Testis (tissue), 3 donors: ENCODE results near the gene ANKRD27. TPM values are rescaled to one million over a fixed set of nuclear protein-coding genes. Genes with fewer than 3 reads are reported as not detected.
"Not testable (repeated sequence)": the region's sequence is repeated elsewhere in the genome, so short reads cannot be mapped to it uniquely, and the experiment has no call there.

ENCODE experiments used
- DNase-seq: peaks from one replicate; pipeline ENCODE4 v3.0.0-alpha.2; 2019
- H3K27ac ChIP-seq, 2 donors: fragments of 200-600 bp; sonication (generic); one replicate each; pipeline ENCODE4 v1.5.1; 2019
- H3K27me3 ChIP-seq: fragments of 200-600 bp; sonication (generic); one replicate; pipeline ENCODE4 v1.5.1; 2019
- H3K36me3 ChIP-seq: fragments of 200-600 bp; sonication (generic); one replicate; pipeline ENCODE4 v1.5.1; 2017; ENCODE audit warnings: low read depth; ENCODE audit errors: missing control alignments
- H3K4me1 ChIP-seq: fragments of 200-600 bp; sonication (generic); one replicate; pipeline ENCODE4 v1.5.1; 2019
- H3K4me3 ChIP-seq, 2 donors: fragments of 200-600 bp; sonication (generic); one replicate each; pipeline ENCODE4 v1.5.1; 2017 to 2019
- H3K9me3 ChIP-seq: fragments of 200-600 bp; sonication (generic); one replicate; pipeline ENCODE4 v1.5.1; 2017
- CTCF ChIP-seq, 3 experiments: fragments of 450-650 bp in 2 of 3; fragments of 200-600 bp in 1 of 3; sonication (generic) in 1 of 3; IDR thresholded peaks; one replicate each; pipeline ENCODE4 v1.5.1; 2016 to 2019; ENCODE audit warnings: antibody characterized with exemption in 3 of 3, mild to moderate bottlenecking in 2 of 3, moderate library complexity in 1 of 3
- POLR2A ChIP-seq: fragments of 450-650 bp; IDR thresholded peaks from one replicate; pipeline ENCODE4 v1.6.1; 2017; ENCODE audit warnings: antibody characterized with exemption, mild to moderate bottlenecking, moderate library complexity
- WGBS, 2 donors: methylation state at CpG; one replicate each; pipeline ENCODE4 v1.1.5; 2018; 5-methylcytosine and 5-hydroxymethylcytosine counted together
- intact Hi-C: fragments of 100-400 bp; cut with DNase I; formaldehyde crosslinking; loops from one replicate; pipeline ENCODE4 v1.15.1; 2023; ENCODE audit warnings: low total_unique reads
- polyA plus RNA-seq: library from polyadenylated mRNA; stranded (reverse); fragments of 350-450 nt; fragmentation: Illumina TruSeq; extraction: RNeasy Lipid Tissue Mini Kit (QIAGEN cat#74804); gene quantifications from one replicate; pipeline ENCODE4 v1.2.3, GENCODE V29; 2014; ENCODE audit warnings: low read depth, low replicate concordance; ENCODE audit not compliant: insufficient read depth
- total RNA-seq, 2 donors: library from RNA; depleted of rRNA; stranded (reverse); fragments of >200 nt; gene quantifications; one replicate each; pipeline ENCODE4 v1.2.3, GENCODE V29; 2016

ANKRD27 gene
- total and polyA plus RNA-seq, 3 donors from 2014 or later: 34.6 to 54.4 (median 45.8) TPM

GRCh38 chr19:32599258-32599657 is 75.7 kb downstream of the ANKRD27 start:
- TF ChIP-seq POLR2A: no peak
- no peak for TF ChIP-seq CTCF (IDR thresholded peaks at IDR 0.05)
- no peak overlapping the region for H3K4me3 ChIP-seq
- H3K4me1 ChIP-seq: no peaks in the 10 kb centered on the region
- H3K9me3 ChIP-seq: no peaks in the 10 kb centered on the region
- no peak for DNase-seq
- no peaks in the 10 kb centered on the region for H3K36me3 ChIP-seq
- 91 to 93% methylated on average over 6 of the region's 6 CpGs for WGBS, 2 donors
- no peaks in the 10 kb centered on the region for H3K27me3 ChIP-seq
- intact Hi-C loops: no loop called here
- no peak overlapping the region for H3K27ac ChIP-seq

- DNase-seq: no peak
- Histone ChIP-seq H3K27ac (no peak overlapping the region), H3K27me3 (no peaks in the 10 kb centered on the region), H3K4me1 (no peaks in the 10 kb centered on the region), H3K9me3 (no peaks in the 10 kb centered on the region), H3K4me3 (no peak overlapping the region), H3K36me3 (no peaks in the 10 kb centered on the region)
- no peak for TF ChIP-seq CTCF (IDR thresholded peaks at IDR 0.05)
- TF ChIP-seq POLR2A: no peak
- intact Hi-C loops: no loop called here
- 90 to 95% methylated on average over 11 of the region's 11 CpGs for WGBS, 2 donors
Measured at GRCh38 chr19:32598022-32598421, 77.0 kb downstream of the ANKRD27 start.

- H3K27ac ChIP-seq: no peak overlapping the region
- TF ChIP-seq CTCF (IDR thresholded peaks at IDR 0.05): no peak
- no peak for TF ChIP-seq POLR2A
- intact Hi-C loops: no loop called here
- H3K4me1 ChIP-seq: no peaks in the 10 kb centered on the region
- H3K4me3 ChIP-seq: no peak overlapping the region
- H3K27me3 ChIP-seq: no peaks in the 10 kb centered on the region
- no peak for DNase-seq
- 92 to 94% methylated on average over 6 of the region's 6 CpGs for WGBS, 2 donors
- H3K36me3 ChIP-seq: no peaks in the 10 kb centered on the region
- H3K9me3 ChIP-seq: no peaks in the 10 kb centered on the region
Measured at GRCh38 chr19:32595491-32595890, 79.5 kb downstream of the ANKRD27 start.

- intact Hi-C loops: no loop called here
- TF ChIP-seq CTCF (IDR thresholded peaks at IDR 0.05) (no peak), POLR2A (no peak)
- WGBS, 2 donors: 93 to 94% methylated on average over 2 of the region's 2 CpGs
- no peak overlapping the region for H3K4me3 ChIP-seq
- no peaks in the 10 kb centered on the region for H3K36me3 ChIP-seq
- no peaks in the 10 kb centered on the region for H3K9me3 ChIP-seq
- H3K4me1 ChIP-seq: no peaks in the 10 kb centered on the region
- H3K27me3 ChIP-seq: no peaks in the 10 kb centered on the region
- H3K27ac ChIP-seq: no peak overlapping the region
- no peak for DNase-seq
Measured at GRCh38 chr19:32594021-32594420, 81.0 kb downstream of the ANKRD27 start.

GRCh38 chr19:32587747-32588504 is 87.1 kb downstream of the ANKRD27 start:
- H3K36me3 ChIP-seq: not testable (repeated sequence)
- 98% methylated on average over 6 of the region's 8 CpGs for WGBS, 2 donors

More at GRCh38 chr19:32587747-32588504, 87.1 kb downstream of the ANKRD27 start:
- H3K9me3 ChIP-seq, intact Hi-C loops, DNase-seq, H3K4me3 ChIP-seq, H3K4me1 ChIP-seq, H3K27ac ChIP-seq, H3K27me3 ChIP-seq: not testable (repeated sequence)
